Measurements from ENCODE around the gene PSMF1.

The PSMF1 gene, protein sequence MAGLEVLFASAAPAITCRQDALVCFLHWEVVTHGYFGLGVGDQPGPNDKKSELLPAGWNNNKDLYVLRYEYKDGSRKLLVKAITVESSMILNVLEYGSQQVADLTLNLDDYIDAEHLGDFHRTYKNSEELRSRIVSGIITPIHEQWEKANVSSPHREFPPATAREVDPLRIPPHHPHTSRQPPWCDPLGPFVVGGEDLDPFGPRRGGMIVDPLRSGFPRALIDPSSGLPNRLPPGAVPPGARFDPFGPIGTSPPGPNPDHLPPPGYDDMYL

DNA sequence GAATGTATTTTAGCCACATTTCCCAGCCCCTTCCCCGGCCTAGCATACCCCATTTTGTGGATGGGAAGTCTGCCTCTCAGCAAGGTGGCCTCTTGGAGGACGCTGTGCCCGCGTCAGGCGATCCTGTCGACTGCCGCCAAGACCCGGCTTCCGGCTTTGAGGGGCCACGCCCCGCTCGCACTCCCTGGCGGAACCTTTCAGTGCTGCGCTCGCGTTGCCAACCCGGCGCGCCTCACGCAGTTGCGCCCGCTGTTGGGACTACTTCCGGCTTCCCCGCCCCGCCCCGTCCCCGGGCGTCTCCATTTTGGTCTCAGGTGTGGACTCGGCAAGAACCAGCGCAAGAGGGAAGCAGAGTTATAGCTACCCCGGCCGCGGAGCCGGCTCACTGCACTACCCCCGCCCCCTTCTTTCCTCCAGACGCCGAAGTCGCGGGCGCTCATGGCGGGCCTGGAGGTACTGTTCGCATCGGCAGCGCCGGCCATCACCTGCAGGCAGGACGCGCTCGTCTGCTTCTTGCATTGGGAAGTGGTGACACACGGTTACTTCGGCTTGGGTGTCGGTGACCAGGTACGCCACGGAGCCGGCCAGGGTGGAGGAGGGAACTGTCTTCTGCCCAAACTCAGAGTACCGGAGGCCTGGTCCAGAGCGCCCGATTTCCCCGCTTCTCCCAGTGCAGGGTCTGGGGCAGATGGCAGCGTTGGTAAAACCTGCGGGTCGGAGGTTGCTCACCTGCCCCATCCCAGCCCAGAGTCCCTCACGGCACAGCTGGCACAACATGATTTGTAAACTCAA is at the start of gene PSMF1:
PSMF1 (plus strand) TSS at position 267 of the 792 bp plus-strand sequence; CDS start at position 439, 172 bp downstream.
- DNase-seq (ENCODE audit: low read depth in 2 of 2), result peak; percentile 87 to 91

DNA sequence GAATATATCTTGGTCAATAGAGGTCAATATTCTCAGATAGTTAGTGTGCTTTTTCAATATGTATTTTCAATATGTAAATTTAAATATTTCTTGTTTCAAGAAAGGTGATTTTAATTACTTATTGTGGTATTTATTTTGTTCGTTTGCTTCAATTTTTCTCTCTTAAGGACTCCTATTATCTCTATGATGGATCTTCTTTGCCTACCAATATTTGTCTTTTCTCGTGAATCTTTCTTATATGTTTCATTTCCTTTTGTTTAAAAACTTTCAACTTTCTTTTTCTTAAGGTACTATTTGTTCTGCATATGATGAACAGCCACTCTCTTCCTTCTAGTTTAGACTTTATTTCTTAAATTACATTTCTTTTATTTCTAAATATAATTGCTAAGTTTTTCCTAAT is 46.1 kb upstream of the PSMF1 start:
- DNase-seq (ENCODE audit: low read depth in 2 of 2), result no peak

DNA sequence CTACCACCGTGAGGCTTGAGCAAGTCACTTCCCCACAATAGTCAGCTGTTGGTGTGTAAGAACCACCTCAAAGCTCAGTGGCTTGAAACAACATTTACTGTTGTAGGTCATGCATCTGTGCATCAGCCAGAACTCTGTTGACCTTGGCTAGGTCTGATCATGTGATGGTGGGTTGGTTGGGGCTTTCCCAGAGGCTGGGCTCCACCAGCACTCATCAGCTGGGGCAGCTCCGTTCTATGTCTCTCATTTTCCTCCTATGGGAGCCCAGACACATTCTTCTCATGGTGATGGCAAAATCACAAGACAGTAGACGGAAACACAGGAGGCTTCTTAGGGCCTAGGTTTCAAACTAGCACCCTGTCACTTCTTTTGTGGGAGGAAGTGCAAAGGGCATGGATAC is 42.8 kb upstream of the PSMF1 start:
- no peak for DNase-seq (ENCODE audit: low read depth in 2 of 2)

DNA sequence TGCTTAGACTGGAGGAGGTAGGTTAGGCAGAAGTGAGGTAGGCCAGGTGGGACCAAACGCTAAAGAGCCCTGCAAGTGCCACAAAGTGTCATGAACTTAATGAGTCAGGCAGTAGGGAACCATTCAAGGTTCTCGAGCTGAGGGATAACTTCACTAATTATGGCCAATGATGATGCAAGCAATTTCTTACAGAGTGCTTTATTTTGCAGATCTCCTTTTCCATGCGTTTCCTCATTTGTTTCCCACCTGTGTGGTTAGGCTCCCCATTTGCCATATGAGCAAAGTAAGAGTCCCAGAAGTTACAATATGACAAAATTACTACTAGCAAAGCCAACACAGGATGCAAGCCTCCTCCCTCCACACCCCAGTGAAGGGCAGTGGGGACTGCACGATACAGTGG is 36.5 kb upstream of the PSMF1 start:
- no peak for DNase-seq (ENCODE audit: low read depth in 2 of 2)

DNA sequence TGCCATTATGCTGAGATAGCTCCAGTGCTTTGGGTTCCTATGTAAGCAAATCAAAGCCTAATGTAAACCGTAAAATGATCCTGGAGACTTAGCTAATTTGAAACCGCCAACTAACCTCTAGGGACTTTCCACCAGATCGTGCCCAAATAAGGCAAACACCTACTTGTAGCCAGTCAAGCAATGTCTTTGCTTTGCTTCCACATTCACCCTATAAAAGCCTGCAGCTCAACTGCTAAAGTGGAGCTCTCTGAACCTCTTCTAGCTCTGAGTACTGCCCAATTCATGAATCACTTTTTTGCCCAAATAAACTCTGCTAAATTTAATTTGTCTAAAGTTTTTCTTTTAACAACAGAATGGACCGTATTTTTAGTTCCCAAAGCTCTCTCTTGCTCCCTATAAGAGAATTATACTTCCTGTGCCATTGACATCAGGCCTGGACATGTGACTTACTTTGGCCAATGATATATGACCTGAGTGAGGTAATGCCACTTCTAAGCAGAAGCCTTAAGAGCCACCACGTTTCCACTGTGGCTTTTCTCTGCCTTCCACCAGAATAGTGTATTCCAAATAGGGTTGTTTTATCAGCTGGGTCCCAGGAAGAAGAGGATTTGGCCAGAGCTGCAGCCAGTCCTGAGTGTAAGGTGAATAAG is 34.8 kb upstream of the PSMF1 start:
- no peak for DNase-seq (ENCODE audit: low read depth in 2 of 2)

DNA sequence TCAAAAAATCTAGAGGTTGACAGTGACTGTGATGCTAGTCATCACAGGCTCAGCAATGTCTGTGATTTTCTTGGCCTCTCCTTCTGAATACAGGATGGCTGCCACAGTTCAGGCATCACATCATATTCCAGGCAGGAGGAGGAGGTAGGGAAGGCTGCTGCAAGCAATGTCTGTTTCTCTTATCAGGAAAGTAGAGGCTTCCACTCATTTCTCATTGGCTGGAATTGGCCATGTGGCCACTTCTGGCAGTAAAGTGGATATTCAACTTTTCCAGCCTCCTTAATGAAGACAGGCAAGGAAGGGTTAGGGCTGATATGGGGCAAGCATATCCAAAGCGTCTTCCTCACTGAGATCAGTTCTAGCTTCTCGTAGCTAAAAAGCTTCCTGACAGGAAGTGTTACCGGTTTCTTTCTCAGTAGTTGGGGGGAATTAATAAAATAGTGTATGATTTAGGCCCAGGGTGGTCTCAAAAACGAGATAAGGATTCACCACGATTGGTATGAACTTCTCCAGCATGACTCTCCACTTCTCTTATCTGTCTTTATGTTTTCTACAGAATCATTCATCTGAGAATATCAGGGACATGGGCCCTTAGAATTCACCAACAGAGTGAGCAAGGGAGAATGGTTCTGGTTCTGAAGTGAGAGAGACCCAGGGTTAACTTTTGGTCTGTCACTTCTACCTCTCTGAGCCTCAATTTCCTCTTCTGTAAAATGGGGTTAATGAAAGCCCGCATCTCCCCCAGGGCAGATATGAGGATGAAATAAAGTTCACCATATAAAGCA is 32.7 kb upstream of the PSMF1 start:
- no peak for DNase-seq (ENCODE audit: low read depth in 2 of 2)

DNA sequence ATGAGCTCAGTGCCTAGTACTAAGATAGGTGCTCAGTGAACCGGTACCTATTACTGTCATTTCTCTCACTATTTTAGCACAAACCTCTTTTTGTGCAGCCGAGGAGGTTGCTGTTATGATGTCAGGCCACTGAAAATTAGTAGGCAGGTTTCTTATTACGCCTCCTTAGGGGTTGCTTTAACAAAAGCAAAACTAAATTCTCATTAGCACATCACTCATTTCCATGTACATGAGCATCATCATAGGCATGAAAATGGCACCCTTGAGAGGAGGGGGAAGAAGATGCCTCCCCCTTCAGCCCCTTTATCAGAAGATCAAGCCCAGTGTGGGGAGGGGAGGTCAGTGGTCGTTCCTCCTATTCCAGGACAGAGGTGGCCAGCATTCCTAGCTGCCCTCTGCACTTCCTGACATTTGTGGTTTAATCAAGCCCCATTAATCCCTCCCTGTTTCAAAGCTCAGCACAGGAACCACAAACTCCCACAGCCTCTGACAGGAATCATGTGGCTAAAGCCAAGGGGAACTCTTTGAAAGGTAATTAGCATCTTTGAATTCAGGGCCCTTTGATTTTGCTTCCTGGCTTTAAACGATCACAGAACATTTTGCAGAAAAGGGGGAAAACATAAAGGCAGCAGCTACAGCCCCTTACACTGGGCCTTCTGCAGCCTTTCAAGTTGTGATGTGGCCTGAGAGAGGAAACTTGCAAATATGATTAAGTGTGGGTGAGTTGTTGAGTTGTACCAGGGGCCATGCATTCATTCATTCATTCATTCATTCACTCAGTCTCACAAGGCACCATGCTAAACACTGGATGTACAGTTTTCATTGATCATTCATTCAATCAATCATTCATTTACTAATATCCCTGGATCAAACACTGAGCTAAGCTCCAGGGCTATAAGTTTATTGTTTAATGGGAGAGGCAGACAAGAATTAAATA is 31.9 kb upstream of the PSMF1 start:
- DNase-seq (ENCODE audit: low read depth in 2 of 2), result no peak

DNA sequence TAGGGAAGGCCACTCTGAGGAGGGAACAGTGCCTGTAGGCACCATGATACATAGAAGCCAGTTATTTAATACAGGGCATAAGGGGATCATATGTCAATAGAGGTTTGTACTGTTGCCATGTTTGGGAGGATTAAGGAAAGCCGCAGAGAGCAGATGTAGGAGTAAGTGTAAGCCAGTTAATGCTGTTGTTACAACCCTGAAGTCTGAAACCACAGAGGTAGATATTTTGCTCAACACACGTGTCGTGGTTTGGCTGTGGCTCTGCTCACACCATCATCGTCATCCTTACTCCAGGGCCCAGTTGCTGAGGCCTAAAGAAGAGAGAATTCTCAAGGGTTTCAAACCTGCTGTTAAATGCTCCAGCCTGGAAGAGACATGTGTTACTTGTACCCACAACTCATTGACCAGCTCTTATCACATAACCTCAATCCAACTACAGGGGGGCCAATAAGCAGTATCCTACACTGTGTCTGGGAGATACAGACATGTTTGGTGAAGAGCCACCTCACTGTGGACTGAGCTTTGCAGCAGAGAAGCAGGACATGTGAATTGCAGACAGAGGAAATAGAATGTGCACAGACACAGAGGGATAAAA is 31.0 kb upstream of the PSMF1 start:
- no peak for DNase-seq (ENCODE audit: low read depth in 2 of 2)

DNA sequence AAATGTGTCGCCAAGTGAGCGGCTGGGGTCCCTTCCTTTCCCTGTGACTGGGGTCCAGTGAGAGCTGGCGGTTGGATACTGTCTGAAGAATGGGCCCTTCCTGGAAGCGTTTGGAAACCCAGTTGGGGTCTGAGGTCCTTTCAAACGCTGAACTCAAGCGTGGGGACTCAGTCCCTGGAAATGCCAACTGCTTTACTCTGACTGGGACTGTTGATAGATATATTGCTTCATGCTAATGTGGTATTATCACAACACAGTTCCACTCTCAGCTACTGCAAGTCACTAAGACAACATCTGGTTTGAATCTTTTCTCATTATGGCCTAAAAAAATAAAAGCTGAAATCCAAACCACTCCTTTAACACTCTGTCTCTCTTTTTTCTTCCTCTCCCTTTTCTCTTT is 23.7 kb upstream of the PSMF1 start:
- DNase-seq (ENCODE audit: low read depth in 2 of 2), result no peak

DNA sequence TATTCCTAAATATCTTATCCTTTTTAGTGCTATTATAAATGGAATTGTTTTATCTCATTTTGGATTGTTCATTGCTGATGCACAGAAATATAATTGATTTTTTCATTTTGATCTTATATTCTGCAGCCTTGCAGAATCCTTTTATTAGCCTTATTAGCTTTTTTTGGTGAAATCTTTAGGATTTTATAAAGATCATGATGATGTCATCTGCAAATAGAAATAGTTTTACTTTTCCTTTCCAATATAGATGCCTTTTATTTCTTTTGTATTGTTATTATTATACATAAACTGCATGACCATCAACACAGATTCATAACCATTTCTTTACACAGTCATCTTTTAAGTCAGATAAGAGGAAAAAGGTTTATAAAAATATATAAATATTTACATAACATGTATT is 16.9 kb upstream of the PSMF1 start:
- no peak for DNase-seq (ENCODE audit: low read depth in 2 of 2)

DNA sequence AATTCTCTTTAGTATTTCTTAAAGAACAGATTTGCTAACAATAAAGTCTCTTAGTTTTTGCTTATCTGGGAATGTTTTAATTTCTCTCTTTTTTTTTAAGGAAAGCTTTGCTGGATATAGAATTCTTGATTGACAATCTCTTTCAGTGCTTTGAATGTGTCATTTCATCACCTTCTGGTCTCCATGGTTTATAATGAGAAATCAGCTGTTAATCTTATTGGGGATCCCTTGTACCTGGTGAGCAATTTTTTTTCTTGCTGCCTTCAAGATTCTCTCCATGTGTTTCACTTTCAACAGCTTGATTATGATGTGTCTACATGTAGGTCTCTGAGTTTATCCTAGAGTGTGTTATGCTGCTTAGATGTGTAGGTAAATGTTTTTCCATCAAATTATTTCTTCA is 16.4 kb upstream of the PSMF1 start:
- DNase-seq (ENCODE audit: low read depth in 2 of 2), result no peak

DNA sequence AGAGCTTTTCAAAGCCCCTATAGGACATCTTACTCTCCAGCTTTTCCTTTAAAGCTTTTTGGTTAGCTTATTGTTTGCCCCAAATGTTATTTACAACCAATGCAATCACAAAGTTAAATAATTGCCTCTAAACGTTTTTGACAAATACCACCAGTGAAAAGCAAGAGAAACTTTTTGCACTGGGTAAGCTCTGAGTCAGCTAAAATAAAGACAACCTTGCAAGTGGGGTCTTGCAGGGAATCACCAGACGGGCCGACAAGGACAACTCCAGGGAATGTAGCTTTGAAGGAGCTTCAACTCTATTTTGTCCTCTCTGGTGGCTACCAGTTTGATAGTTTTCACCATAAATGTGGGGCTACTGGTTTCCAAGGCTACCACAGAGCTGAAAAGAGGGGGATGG is 14.7 kb upstream of the PSMF1 start:
- DNase-seq (ENCODE audit: low read depth in 2 of 2), result no peak

DNA sequence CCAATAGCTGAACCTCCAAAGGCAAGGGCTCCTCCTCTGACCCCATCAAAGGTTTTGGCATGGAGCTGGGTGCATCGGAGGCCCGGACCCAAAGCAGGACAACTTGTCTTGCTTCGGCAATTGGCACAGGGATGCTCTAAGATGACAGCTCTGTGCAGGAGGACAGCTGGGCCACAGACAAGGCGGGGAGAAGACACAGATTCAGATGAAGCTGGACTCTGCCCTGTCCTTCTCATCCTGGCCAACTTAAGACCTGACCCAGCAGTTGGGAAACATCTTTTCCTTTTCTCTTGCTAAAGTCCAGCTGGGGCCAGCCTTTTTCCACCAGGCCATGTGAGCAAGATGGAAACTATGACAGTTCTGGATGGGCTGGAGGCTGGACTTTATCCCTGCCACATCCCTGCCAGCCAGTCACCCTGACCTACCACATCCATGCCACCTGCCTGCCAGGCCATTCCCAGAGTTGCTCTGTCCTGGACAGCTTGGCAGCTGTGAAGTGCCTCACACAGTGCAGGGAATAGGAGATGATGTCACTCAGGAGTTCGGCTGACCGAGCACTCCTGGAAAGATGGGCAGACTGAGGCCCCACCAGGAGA is 12.7 kb upstream of the PSMF1 start:
- DNase-seq (ENCODE audit: low read depth in 2 of 2), result no peak

DNA sequence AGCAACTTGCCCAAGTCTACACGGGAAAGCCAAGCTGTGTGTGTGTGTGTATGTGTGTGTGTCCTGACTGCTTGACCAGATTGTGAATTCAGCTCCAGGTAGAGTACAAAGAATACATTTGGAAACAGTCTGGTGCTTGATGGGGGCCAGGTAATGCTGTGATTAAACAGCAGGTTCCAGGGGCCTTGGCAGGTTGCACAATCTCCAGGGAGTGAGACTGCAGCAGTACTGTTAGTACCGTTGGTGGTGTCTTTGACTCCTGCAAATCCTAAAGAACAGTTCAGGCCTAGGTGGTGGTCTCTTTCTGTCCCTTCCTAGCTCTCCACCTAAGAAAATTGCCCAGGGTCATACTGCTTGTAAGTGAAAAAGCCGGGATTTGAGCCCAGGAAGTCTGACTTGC is 11.2 kb upstream of the PSMF1 start:
- DNase-seq (ENCODE audit: low read depth in 2 of 2), result no peak

DNA sequence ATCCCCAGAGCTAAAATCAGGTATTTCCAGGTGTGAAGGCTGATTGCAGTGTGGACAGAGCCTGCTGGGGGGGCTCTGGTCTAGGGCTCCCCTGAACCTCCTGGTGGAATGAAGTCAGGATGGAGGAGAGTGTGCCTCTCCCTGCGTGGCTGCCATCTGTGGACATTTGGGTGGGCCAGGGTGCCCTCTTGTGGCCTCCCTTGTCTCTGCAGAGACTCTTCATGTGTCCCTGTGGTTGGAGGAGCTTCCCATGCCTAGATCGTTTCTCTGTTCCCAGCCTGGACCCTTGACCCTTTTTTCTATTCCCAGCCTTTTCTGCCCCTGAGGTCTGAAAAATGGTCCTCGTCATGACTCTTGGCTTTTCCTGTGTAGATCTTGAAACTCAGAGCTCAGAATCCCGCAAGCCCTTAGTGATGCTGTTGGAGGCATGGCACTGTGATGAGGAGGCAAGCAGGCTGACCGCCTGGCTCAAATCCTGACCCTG is 9.9 kb upstream of the PSMF1 start:
- DNase-seq (ENCODE audit: low read depth in 2 of 2), result no peak

DNA sequence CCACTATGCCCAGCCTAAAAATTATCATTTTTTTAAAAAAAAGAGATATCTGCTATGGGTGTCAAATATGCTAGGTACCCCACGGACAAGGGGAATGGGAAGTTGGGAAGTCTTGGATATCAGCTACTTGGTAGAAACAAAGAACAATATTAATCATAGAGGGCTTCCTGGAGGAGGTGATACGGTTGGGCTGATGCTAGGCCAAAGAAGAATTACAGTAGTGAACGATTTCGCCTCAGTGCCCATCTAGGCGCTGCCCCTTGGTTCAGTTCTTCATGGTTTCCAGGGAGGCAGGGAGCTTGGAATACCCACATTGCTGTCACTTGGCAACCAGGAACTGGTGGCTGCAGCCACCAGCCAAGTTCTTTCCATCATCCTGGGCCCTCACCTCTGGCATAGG is 5.5 kb upstream of the PSMF1 start:
- no peak for DNase-seq (ENCODE audit: low read depth in 2 of 2)

DNA sequence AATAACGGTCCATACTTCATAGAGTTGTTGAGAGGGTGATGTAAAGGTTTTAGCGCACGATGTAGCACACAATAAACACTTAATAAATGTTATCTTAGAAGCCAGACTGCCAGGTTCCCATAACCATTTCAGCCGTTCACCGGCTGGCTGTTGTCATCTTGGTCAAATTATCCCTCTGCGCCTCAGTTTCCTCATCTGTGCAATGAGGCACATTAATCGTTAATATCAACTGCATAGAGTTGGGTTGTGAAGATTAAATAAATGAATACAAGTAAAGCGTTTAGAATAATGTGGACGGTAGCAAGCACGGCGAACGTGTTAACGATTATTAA is 432 bp upstream of the PSMF1 start:
- no peak for DNase-seq (ENCODE audit: low read depth in 2 of 2)

DNA sequence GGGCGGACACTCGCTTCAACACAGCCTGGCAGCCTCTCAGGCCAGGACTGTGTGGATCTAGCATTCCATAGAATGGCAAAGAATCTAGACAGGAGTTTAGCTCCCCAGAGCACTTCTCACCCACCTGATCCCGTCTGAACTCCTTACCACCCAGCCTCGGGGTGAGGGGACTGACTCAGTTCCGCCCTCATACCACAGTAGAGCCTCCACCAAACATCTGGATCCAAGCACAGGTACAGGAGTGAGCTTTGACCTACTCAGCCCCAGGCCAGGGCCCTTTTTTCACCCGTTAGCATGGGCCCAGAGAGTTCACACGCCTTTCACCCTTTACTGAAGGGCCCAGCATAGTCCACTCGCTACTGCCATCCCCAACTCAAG is 715 bp downstream of the PSMF1 start:
- DNase-seq (ENCODE audit: low read depth in 2 of 2), result no peak

DNA sequence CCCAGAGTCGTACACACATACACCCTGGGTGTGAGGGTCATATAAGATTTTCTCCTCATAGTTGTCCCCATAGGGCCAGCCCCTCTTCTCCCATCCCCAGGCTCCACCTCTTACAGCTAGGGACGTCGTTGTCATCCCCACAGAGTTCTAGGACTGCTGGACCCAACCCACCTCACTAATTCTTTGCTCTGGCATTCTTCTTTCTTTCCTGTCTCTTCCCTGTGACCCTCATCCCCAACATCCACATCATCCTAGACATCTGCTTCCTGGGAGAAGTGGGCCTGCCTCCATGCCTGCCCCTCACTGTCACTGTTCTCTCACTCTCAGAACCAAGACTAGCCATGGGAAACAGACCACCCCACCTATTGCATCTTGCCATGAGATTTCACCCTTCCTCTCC is 1.1 kb downstream of the PSMF1 start:
- DNase-seq (ENCODE audit: low read depth in 2 of 2), result no peak

DNA sequence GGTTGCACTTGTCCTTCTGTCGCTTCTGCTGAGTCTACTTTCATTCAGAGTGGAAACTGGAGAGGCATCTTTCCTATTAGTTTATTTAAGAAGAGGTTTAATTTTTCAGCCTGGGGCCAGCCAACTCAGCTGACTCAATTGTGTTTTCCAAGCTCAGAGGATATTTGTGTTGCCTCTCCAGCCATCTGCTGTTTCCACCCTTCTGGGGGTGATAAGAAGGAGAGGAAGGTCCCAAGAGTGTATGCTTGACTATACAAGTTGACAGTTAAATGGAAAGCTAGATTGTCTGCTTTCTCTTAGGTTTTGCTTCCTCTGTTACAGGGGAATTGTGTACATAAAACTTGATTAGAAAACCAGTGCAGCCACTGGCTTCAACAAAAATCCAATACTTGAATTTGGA is 3.0 kb downstream of the PSMF1 start:
- DNase-seq (ENCODE audit: low read depth in 2 of 2), result no peak
